ENCODE measurements around the gene CCL28.

Gene CCL28

DNA sequence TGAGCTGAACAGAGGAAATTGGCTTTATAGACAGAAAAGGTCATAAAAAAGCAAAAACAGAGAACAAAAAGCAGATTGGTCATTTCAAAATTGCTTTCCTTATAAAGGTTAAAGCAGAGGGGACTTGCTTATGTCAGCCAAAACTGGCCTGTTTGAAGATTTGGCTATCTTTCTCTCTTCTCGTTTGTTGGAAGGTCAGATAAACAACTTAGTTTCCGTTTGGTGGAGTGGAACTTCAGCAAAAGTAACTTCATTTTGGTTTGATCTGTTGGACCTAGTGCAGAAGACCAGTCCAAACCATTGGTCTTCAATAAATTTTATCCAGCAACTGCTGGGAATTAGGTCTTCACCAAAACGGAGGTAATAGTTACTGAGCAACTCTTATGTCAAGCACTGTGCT, 53.9 kb downstream of the CCL28 start:
- H3K4me3 ChIP-seq (ENCODE audit: low read length): no peak overlapping the region
- no peak for DNase-seq (ENCODE audit: low read depth)
- no peak for TF ChIP-seq CTCF (conservative IDR thresholded peaks at IDR 0.05; ENCODE audit: low read depth, low read length)

- no peak for DNase-seq (ENCODE audit: low read depth)
- no peak for TF ChIP-seq CTCF (conservative IDR thresholded peaks at IDR 0.05; ENCODE audit: low read depth, low read length)
- H3K4me3 ChIP-seq (ENCODE audit: low read length): no peak overlapping the region
Observed at GRCh38 chr5:43357878-43358281, 54.3 kb downstream of the CCL28 start.

DNA sequence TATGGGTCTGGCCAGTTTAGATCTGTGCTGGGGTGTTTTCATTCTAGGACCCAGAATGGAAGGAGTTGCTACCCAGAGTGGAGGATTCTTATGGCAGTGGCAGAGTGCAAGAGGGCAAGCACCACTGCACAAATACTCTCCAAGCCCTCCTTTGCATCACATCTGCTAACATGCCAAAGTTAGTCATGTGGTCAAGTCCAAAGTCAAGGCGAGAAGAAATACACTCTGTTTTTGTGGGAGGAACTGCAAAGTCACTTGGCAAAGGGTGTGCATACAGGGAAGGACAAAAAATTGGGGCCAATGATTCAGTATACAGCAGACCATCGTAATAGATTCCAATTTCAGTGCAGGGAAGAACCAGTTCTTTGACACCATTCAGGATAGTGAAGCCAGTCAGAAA, 55.1 kb downstream of the CCL28 start:
- H3K4me3 ChIP-seq (ENCODE audit: low read length): no peak overlapping the region
- no peak for DNase-seq (ENCODE audit: low read depth)
- no peak for TF ChIP-seq CTCF (conservative IDR thresholded peaks at IDR 0.05; ENCODE audit: low read depth, low read length)

- no peak for TF ChIP-seq CTCF (conservative IDR thresholded peaks at IDR 0.05; ENCODE audit: low read depth, low read length)
- DNase-seq (ENCODE audit: low read depth): no peak
- no peak overlapping the region for H3K4me3 ChIP-seq (ENCODE audit: low read length)
Observed at GRCh38 chr5:43354774-43355173, 57.4 kb downstream of the CCL28 start.

DNA sequence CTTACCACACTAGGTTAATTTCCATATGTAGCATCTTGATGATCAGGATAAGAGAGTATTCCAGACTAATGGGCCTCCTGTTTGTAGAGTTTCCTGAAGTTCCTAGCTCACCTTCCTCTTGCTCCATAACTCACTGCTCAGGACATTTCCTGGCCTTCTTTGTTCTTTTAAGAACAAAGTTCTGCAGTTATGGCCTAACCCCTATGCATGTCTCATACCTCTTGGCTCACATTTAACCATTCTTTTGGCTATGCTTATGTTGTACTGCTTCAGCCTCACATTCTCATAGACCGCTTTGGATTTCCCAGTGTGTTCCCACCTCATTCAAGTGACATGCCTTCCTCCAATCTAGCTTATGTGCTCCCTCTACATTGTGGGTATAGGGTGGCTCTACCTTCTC, 58.5 kb downstream of the CCL28 start:
- DNase-seq (ENCODE audit: low read depth): no peak
- no peak for TF ChIP-seq CTCF (conservative IDR thresholded peaks at IDR 0.05; ENCODE audit: low read depth, low read length)
- no peak overlapping the region for H3K4me3 ChIP-seq (ENCODE audit: low read length)

DNA sequence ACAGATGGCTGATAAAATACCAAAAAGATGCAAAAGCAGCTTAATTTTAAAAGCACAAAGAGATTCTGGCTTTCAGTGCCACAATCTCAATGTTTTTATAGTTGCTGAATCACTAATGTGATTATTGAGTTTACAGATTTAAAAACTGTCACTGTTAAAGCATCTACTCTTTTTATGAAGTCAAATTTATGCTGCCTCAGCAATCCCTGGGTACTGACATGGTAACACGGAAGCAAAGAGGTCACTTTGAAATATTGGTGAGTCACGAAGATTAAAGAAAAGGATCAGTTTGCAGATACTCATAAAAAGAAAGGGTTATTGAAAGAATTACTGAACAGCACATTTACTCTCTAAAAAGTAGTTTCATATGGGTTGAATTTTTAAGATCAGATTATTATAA, 59.3 kb downstream of the CCL28 start:
- TF ChIP-seq CTCF (conservative IDR thresholded peaks at IDR 0.05; ENCODE audit: low read depth, low read length): no peak
- no peak for DNase-seq (ENCODE audit: low read depth)
- H3K4me3 ChIP-seq (ENCODE audit: low read length): no peak overlapping the region

GRCh38 chr5:43352131-43352530, 60.1 kb downstream of the CCL28 start:
- DNase-seq (ENCODE audit: low read depth): no peak
- no peak for TF ChIP-seq CTCF (conservative IDR thresholded peaks at IDR 0.05; ENCODE audit: low read depth, low read length)
- no peak overlapping the region for H3K4me3 ChIP-seq (ENCODE audit: low read length)

Data from retinal pigment epithelial cell (primary cell).